GM15510 (cell line): ENCODE results near the gene SCFD1.

Source experiments
- POLR2A ChIP-seq: IDR thresholded peaks from 3 replicates; pipeline ENCODE4 v1.6.1; 2011; ENCODE audit warnings: borderline replicate concordance; ENCODE audit not compliant: insufficient read length; ENCODE audit errors: extremely low read depth

The SCFD1 gene

DNA sequence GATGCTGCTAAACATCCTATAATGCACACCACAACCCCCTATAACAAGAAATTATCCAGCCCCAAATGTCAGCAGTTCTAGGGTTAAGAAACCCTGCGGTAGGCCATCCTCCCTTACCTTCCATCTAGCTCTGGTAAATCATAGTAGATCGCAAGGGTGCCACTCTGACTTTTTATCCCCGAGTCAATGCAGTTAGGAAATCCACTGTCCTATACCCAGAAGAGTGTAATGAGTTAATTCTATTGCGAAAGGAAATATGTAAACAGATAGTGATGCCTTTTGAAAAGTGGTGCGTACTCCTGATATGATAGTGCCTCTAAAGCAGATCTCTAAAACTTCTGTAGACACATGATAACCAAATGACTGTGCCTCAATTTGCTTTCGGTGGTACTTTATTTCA lies 29.8 kb downstream of the SCFD1 start:
- no peak for TF ChIP-seq POLR2A

DNA sequence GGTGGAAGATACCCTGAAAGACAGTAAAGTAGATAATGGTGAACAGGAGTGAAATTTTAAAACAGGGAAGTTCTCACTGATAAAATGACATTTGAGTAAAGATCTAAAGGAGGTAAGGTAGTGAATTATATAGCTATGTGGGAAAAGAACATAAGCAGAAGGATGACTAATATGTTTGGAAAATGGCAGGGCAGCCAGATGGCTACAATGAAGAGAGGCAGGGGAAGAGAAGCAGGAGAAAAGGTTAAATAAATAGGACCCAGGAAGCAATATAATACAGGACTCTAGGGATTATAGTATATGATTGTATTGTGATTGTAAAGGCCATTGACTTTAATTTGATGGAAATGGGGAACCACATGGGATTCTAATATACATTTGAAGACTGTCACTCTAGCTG lies 33.0 kb downstream of the SCFD1 start:
- no peak for TF ChIP-seq POLR2A

DNA sequence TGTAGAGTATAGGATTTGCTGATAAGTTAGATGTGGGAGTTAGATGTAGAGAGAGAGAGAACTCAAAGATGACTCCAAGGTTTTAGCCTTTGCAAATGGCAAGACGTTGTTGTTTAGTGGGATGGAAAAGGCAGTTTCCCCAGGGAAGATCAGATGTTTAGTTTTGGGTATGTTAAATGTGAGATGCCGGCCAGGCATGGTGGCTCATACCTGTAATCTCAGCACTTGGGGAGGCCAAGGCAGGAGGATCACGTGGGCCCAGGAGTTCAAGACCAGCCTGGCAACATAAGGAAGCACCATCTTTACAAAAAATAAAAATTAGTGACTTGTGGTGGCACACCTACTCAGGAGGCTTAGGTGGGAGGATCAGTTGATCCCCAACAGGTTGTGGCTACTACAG lies 33.5 kb downstream of the SCFD1 start:
- TF ChIP-seq POLR2A, result no peak

DNA sequence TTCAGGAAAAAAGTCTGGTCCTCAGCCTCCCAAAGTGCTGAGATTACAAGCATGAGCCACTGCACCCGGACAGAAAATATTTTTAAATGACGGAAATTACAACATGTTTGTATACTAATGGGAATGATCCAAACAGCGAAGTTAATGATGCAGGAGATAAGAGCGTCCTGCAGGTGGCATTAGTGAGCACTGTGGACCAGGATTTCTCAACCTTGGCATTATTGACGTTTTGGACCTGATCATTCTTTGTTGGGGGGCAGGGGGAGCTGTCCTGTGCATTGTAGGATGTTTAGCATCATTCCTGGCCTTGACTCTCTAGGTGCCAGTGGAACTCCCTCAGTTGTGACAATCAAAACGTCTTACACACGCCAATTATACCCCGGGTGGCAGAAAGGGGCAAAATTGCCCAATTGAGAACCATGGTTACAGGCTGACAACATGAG lies 34.1 kb downstream of the SCFD1 start:
- no peak for TF ChIP-seq POLR2A

DNA sequence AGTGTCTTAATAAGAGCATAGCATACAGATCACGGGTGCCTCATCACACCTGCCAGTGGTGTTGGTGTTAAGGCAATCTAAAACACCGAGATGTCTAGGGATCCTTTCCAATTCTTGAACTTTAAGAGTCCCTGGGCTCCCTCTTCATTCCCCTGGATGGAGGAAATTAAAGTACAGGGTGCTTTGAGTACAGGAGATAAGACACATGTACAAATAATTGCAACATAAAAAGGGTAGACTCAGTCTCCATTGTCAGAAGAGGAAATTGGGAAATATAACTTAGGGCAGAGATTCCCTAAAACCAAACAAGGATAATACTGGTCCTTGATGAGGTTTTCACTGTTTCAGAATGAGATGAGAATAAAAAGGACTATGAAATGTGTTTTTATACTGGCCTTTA lies 34.9 kb downstream of the SCFD1 start:
- no peak for TF ChIP-seq POLR2A

DNA sequence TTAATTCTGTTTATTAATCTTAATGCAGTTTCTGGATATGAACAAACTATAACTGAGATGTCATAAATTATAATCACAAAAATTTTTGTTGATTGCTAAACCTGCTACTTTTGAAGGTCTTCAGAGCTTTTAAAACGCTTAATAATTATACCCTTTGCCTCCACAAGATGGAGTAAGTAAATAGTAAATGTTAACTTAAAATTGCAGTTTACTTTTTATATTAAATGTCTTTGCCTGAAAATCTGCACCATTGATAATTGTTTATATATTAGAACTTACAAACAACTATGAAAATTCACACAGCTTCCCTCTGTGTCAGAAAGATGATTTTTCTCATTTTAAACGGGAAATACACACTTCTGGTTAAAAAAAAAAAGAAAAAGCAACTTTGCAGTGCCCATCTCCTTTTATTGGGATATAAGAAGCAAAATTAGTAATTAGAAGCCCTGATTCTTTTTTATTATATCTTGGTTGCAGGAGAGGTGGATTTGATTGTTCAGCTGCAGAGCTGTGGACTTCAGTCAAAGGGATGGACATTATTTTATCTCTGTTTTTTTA lies 35.6 kb downstream of the SCFD1 start:
- no peak for TF ChIP-seq POLR2A

DNA sequence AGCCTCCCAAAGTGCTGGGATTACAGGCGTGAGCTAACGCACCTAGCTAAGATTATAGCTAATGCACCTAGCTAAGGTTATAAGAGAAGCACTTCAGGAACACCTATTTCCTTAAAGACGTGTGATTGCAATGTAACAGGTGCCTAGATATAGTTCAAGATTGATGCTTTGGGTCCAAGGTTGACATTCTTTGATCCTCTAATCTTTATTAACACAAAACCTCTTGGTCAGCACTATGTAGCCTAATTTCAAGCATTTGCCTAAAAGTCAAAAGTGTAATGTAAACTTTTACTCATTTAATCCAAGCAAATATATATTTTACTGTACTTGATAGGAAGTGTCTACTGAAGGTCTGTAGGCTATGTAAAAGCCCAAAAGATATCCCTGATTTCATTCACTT lies 36.5 kb downstream of the SCFD1 start:
- TF ChIP-seq POLR2A, result no peak

DNA sequence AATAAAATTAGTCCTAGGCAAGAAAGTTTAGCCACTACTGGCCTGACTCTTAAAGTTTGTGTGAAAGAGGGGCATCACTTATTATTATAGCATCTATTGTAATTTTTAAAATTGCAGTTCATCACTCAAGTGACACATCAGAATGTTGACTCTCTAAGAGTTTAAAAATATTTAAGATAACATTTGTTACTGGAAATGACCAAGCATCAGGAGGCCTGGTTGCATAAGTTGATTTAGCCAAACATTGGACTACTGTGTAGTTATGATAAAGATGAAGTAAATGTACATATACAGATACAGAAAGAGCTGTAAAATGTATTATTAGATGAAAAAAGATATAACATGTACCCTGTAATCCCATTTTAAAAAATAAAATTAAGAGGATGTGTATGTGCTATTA lies 47.5 kb downstream of the SCFD1 start:
- TF ChIP-seq POLR2A, result no peak

DNA sequence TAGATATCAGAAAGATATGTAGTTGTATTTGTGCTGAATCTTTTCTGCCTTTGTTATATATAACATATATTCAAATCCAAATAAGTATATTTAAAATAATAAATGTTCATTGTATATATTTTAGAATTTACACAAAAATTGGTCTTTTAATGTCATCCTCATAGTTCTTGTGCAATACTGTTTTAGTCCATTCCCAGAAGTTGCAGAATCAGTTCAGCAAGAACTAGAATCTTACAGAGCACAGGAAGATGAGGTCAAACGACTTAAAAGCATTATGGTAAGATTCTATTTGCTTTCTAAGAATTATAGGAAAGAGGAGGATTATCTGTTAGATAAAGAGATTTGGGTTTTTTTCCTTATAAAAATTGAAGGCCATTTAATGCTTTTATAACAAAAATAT lies 51.0 kb downstream of the SCFD1 start:
- no peak for TF ChIP-seq POLR2A

DNA sequence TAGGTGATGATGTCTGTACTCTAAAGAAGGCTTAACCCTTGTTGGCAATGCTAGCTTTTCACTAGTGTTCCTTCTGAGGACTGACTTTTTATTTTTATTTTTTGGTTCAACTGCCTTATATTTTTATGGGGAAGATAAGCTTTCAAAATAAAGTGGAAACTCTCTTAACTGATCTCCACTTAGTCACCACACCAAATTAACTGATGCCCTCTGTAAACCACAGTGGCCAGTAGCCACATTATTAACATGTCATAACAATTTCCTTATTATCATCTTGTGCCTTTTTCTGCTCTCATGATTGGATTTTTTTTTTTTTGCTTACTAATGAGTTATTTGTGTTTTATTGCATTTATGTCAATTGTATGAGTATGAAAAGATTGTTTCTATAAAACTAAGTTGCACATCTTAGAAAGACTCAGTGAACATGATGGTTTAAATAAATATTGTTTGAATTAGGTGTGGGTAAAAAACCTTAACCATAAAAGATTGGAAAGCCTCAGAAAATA lies 56.9 kb downstream of the SCFD1 start:
- no peak for TF ChIP-seq POLR2A

DNA sequence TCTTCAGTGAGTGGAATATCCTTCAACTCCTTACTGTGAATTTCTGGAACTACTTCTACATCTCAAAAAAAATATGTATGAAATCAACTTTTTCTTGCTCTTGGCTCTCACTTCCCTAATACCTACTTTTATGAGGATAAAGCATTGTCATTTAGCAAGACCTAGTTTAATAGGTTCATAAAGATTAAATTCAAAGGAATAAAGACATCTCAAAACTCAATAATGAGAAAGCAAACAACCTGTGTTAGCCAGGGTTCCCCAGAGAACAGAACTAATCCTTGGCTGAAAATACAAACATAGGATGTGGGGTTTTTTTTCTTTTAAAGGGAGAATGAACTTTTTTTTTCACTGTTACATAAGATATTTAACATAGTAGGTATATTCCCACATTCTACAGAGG lies 57.9 kb downstream of the SCFD1 start:
- no peak for TF ChIP-seq POLR2A

DNA sequence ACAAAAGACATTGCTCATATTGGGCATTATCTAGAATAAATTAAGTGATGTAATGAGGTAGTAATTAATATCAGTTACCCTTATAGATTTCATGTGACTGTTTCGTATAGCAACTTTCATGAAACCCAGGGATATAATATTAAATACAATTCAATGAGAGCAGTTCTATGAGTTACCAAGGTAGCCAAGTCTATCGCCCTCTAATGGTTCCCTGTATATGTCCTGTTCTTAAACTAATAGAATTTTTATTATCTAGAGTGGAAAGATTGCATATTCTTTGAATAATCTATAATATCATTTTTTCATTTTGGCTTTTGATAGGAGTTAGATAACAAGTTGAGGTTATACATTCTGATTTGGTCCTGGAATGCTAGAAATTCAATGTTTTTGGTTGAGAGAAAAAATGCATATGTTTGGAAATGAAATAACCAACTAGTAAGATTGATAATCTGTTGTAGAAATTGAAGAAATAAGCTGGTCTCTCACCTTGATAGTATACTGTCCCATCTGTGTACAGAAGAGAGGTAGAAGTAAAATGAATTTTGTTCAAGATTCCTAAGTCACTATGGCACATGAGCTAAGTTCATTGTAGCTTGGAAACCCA lies 59.7 kb downstream of the SCFD1 start:
- no peak for TF ChIP-seq POLR2A

DNA sequence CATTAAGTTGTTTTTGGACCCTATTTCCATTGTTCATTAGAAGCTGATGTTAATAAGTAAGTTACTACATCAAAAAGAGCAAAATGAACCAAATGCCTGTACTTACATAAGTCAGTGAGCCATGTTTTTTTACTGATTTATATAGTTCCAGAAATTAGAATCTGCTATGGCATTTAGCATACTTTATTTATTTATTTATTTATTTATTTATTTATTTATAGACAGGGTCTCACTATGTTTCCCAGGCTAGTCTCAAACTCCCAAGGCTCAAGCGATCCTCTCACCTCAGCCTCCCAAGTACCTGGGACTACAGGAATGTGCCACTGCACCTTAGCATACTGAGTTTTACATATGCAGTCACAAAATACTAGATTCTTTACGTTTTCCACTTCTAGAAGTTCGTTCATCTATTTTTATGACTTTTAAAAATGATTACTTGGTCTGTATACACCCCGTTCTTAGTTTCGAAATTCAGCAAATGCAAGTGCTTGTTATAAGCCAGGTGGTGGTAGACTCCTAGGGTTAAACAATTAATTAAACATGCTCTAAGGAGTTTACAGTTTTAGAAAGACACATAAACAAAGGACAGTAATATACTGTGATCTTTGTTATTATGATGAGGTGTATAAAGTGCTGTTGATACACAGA lies 69.8 kb downstream of the SCFD1 start:
- TF ChIP-seq POLR2A, result no peak

DNA sequence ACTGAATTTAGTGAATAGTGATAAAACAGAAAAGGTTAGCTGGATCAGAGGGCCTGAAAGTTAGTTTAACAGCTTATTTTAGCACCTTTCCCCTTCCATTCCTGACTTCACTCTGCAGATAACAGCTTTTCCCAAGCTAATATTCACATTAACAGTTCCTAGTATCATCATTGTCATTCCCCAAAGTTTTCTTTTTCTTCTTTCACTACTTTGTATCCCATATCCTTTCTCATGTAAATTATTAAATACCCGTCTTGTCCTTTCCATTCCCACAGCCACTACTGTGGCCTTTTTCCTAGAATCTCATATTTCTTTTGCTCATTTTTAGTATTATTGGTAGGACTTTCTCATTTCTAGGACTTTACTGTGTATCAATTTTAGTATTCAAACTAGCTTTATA lies 70.5 kb downstream of the SCFD1 start:
- TF ChIP-seq POLR2A, result no peak

DNA sequence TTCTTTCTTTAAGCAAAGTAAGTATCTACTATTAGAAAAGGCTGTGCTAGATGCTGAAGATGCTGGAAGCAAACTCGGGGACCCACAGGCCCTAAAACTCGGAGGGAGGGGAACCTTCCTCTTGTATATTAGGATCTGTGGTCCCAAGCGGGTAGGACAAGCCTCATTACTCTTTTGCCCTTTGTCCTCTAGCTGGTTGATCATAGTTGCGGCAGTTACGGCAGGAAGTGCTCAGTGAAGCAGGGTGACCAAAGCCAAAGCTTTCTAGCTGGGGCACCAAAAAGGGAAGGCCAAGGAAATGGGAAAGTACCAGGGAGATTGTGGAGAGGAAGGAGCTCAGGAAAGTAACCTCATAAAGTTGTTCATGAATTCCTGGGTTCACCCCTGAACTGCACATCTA lies 76.3 kb downstream of the SCFD1 start:
- no peak for TF ChIP-seq POLR2A

DNA sequence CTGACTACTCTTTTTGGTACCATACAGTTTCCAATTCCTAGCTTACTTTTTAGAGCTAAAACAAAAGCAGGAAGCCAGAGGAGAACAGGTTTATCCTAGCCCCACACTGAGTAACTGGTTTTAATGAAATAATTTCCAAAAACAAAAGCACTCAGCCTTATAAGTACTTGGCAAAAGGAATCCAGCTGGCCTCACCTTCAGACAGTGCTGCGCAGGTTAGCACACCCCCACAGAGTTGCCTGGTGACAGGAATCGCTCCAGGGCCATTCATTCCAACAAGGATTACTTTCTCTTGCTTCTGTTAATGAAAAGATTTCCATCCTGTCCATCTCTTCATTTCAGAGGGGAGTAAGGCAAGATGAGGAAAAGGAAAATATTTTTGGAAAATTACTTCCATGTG lies 84.6 kb downstream of the SCFD1 start:
- TF ChIP-seq POLR2A, result no peak
